Measurements from ENCODE around the gene PIK3C2G. TPM values are rescaled to one million over a fixed set of nuclear protein-coding genes. Genes with fewer than 3 reads are reported as not detected.

The PIK3C2G gene
- total RNA-seq, 1 experiment from 2014 or later: not detected

DNA sequence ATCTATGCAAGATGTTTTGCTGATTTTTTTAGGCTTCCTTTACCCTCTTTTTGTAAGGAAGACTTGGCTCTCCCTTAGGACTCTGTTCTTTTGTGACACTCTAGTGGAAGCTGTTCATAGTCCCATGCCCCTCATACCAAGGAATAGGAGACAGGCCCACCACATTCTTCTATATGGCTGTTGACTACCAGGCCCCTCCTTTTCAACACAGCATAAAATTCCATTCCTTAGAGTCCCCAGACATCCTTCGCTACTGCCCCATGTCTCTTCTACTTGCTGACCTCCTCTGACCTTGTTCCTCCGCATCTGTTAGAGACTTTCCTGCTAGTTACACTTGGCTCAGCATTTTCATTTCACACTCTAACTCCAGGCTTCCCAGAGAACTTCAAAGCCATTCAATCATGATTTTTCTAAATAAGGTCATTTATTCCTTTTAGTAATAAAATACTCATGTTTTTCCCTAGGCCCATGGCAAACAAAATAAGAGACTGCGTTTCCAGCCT, 9.7 kb downstream of the PIK3C2G start:
- Histone ChIP-seq H3K9me3 (ENCODE audit: low read depth, low read length, poor library complexity, severe bottlenecking) (no peaks in the 10 kb centered on the region), H3K36me3 (ENCODE audit: insufficient read depth, low read length, poor library complexity, severe bottlenecking) (no peaks in the 10 kb centered on the region), H3K4me1 (ENCODE audit: insufficient read depth, low read length, poor library complexity, severe bottlenecking) (no peaks in the 10 kb centered on the region), H3K4me3 (ENCODE audit: low read depth, low read length, poor library complexity, severe bottlenecking) (no peak overlapping the region), H3K27ac (ENCODE audit: low read depth, low read length, poor library complexity, severe bottlenecking) (no peak overlapping the region), H3K27me3 (replicated peaks; ENCODE audit: insufficient read depth, low read depth, low read length, poor library complexity) (no peaks in the 10 kb centered on the region)
- no TSS peak for BruUV-seq (replicated peaks)
- CTCF ChIA-PET: no interaction called here
- DNase-seq (ENCODE audit: low spot score): no peak
- TF ChIP-seq, protein P1, sequence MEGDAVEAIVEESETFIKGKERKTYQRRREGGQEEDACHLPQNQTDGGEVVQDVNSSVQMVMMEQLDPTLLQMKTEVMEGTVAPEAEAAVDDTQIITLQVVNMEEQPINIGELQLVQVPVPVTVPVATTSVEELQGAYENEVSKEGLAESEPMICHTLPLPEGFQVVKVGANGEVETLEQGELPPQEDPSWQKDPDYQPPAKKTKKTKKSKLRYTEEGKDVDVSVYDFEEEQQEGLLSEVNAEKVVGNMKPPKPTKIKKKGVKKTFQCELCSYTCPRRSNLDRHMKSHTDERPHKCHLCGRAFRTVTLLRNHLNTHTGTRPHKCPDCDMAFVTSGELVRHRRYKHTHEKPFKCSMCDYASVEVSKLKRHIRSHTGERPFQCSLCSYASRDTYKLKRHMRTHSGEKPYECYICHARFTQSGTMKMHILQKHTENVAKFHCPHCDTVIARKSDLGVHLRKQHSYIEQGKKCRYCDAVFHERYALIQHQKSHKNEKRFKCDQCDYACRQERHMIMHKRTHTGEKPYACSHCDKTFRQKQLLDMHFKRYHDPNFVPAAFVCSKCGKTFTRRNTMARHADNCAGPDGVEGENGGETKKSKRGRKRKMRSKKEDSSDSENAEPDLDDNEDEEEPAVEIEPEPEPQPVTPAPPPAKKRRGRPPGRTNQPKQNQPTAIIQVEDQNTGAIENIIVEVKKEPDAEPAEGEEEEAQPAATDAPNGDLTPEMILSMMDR (conservative IDR thresholded peaks at IDR 0.05; ENCODE audit: low read depth, low read length): no peak
- no peak for TF ChIP-seq EZH2 (IDR thresholded peaks at IDR 0.05; ENCODE audit: borderline replicate concordance, low read depth, low read length, poor library complexity, severe bottlenecking)
- POLR2A ChIA-PET (ENCODE audit: low non-redundant PET): no interaction called here
- intact Hi-C loops (cut with micrococcal nuclease; ENCODE audit: unreplicated experiment): no loop called here

GRCh38 chr12:18275981-18276380, 14.7 kb downstream of the PIK3C2G start:
- no peak for TF ChIP-seq EZH2 (IDR thresholded peaks at IDR 0.05; ENCODE audit: borderline replicate concordance, low read depth, low read length, poor library complexity, severe bottlenecking)
- TF ChIP-seq, protein P1 (conservative IDR thresholded peaks at IDR 0.05; ENCODE audit: low read depth, low read length): no peak
- H3K36me3 ChIP-seq (ENCODE audit: insufficient read depth, low read length, poor library complexity, severe bottlenecking): no peaks in the 10 kb centered on the region
- no peak overlapping the region for H3K4me3 ChIP-seq (ENCODE audit: low read depth, low read length, poor library complexity, severe bottlenecking)
- no peak for DNase-seq (ENCODE audit: low spot score)
- H3K9me3 ChIP-seq (ENCODE audit: low read depth, low read length, poor library complexity, severe bottlenecking): no peaks in the 10 kb centered on the region
- BruUV-seq (replicated peaks): no TSS peak
- intact Hi-C loops (cut with micrococcal nuclease; ENCODE audit: unreplicated experiment): no loop called here
- POLR2A ChIA-PET (ENCODE audit: low non-redundant PET): no interaction called here
- H3K27ac ChIP-seq (ENCODE audit: low read depth, low read length, poor library complexity, severe bottlenecking): no peak overlapping the region
- H3K27me3 ChIP-seq (replicated peaks; ENCODE audit: insufficient read depth, low read depth, low read length, poor library complexity): no peaks in the 10 kb centered on the region
- CTCF ChIA-PET: no interaction called here
- H3K4me1 ChIP-seq (ENCODE audit: insufficient read depth, low read length, poor library complexity, severe bottlenecking): no peaks in the 10 kb centered on the region

GRCh38 chr12:18277196-18277595, 15.9 kb downstream of the PIK3C2G start:
- DNase-seq (ENCODE audit: low spot score): no peak
- CTCF ChIA-PET: no interaction called here
- no peak overlapping the region for H3K27ac ChIP-seq (ENCODE audit: low read depth, low read length, poor library complexity, severe bottlenecking)
- TF ChIP-seq, protein P1 (conservative IDR thresholded peaks at IDR 0.05; ENCODE audit: low read depth, low read length): no peak
- TF ChIP-seq EZH2 (IDR thresholded peaks at IDR 0.05; ENCODE audit: borderline replicate concordance, low read depth, low read length, poor library complexity, severe bottlenecking): no peak
- no peak overlapping the region for H3K4me3 ChIP-seq (ENCODE audit: low read depth, low read length, poor library complexity, severe bottlenecking)
- H3K36me3 ChIP-seq (ENCODE audit: insufficient read depth, low read length, poor library complexity, severe bottlenecking): no peaks in the 10 kb centered on the region
- no peaks in the 10 kb centered on the region for H3K4me1 ChIP-seq (ENCODE audit: insufficient read depth, low read length, poor library complexity, severe bottlenecking)
- intact Hi-C loops (cut with micrococcal nuclease; ENCODE audit: unreplicated experiment): no loop called here
- no TSS peak for BruUV-seq (replicated peaks)
- POLR2A ChIA-PET (ENCODE audit: low non-redundant PET): no interaction called here
- H3K27me3 ChIP-seq (replicated peaks; ENCODE audit: insufficient read depth, low read depth, low read length, poor library complexity): no peaks in the 10 kb centered on the region
- H3K9me3 ChIP-seq (ENCODE audit: low read depth, low read length, poor library complexity, severe bottlenecking): no peaks in the 10 kb centered on the region

Measured in A673 (cell line).